ENCODE data around the gene CPZ. TPM values are rescaled to one million over a fixed set of nuclear protein-coding genes. Genes with fewer than 3 reads are reported as not detected.

Gene CPZ
- polyA plus RNA-seq, 1 donor (not counting 4 experiments of a cell fraction or from before 2014, with no cell fraction given), result not detected

DNA sequence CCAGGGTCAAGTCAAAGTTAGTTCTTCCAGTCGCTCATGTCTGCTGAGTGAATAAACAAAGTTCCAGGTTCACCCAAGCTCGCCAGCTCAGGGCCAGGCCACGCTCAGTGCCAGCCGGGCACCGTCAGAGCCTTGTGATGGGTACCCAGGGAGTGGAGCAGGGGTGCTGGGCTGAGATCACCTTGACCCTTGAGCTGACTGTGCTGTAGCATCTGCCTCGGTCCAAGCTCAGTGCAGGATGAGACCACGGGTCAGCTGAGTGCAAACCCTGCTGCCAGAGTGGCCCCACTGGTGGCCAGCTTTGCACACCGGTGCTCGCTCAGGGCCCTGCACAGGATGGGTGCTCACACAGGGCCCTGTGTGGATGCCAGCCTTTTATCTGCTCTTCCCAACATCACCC, 4.3 kb downstream of the CPZ start:
- Histone ChIP-seq H3K36me3 (ENCODE audit: control insufficient read depth in 2 of 2, extremely low read depth in 1 of 2, insufficient read depth in 2 of 2, low read length in 2 of 2) (no peaks in the 10 kb centered on the region), H3K9me1 (ENCODE audit: control insufficient read depth, extremely low read depth, insufficient read depth, low read length) (no peaks in the 10 kb centered on the region), H3K4me3 (ENCODE audit: control insufficient read depth in 2 of 3, extremely low read depth in 1 of 3, insufficient read depth in 2 of 3, low read depth in 1 of 3, low read length in 3 of 3) (no peak overlapping the region), H2AFZ (ENCODE audit: control insufficient read depth, low read length) (no peak overlapping the region), H3K4me1 (ENCODE audit: control insufficient read depth, extremely low read depth, insufficient read depth, low read length) (no peaks in the 10 kb centered on the region), H3K27ac (ENCODE audit: control insufficient read depth, insufficient read depth, low read length) (no peak overlapping the region), H3K27me3 (ENCODE audit: control insufficient read depth, extremely low read depth, insufficient read depth, low read length) (peaks cover 24% of the 10 kb centered on the region), H3K9ac (ENCODE audit: control insufficient read depth, extremely low read depth, insufficient read depth, low read length) (no peak overlapping the region), H3K79me2 (ENCODE audit: control insufficient read depth, insufficient read depth, low read length) (no peaks in the 10 kb centered on the region), H3K4me2 (ENCODE audit: control insufficient read depth, extremely low read depth, insufficient read depth, low read depth, low read length) (no peak overlapping the region), H3K9me3 (ENCODE audit: control insufficient read depth, low read depth, low read length) (no peaks in the 10 kb centered on the region), H4K20me1 (ENCODE audit: control insufficient read depth, extremely low read depth, insufficient read depth, low read length) (no peaks in the 10 kb centered on the region)
- DNase-seq (ENCODE audit: low read depth, low spot score) (no peak), FAIRE-seq (no peak)
- TF ChIP-seq EZH2 (IDR thresholded peaks at IDR 0.05; ENCODE audit: low read length), result no peak
- TF ChIP-seq, protein P1, sequence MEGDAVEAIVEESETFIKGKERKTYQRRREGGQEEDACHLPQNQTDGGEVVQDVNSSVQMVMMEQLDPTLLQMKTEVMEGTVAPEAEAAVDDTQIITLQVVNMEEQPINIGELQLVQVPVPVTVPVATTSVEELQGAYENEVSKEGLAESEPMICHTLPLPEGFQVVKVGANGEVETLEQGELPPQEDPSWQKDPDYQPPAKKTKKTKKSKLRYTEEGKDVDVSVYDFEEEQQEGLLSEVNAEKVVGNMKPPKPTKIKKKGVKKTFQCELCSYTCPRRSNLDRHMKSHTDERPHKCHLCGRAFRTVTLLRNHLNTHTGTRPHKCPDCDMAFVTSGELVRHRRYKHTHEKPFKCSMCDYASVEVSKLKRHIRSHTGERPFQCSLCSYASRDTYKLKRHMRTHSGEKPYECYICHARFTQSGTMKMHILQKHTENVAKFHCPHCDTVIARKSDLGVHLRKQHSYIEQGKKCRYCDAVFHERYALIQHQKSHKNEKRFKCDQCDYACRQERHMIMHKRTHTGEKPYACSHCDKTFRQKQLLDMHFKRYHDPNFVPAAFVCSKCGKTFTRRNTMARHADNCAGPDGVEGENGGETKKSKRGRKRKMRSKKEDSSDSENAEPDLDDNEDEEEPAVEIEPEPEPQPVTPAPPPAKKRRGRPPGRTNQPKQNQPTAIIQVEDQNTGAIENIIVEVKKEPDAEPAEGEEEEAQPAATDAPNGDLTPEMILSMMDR (optimal IDR thresholded peaks at IDR 0.05 in 1 of 3, IDR thresholded peaks at IDR 0.05 in 1 of 3, conservative IDR thresholded peaks at IDR 0.05 in 1 of 3; ENCODE audit: extremely low read depth in 1 of 3, insufficient read depth in 2 of 3, low read length in 3 of 3), result no peak
- dilution Hi-C loops (cut with MboI; ENCODE audit: extremely low pct_ligation_motif_present, low sequenced_read_pairs), result no loop called here

DNA sequence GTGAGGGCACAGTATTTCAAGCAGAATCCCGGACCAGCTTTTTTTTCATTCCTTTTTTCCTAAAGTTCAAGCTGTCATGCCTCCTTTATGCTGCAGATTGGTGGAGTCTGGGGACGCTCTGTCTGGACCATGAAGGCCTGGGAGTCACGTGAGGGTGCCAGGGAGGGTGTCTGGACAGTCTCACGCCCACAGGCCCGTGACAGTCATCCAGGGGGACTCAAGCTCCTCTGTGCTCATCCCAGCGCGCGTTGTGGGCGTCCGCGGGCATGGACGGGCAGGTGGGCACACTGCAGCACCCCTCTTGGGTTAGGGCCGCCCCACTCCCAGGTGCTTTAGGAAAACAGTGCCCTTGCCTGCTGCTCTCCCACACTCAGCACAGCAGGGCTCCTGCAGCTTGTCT, 4.8 kb downstream of the CPZ start:
- FAIRE-seq (no peak), DNase-seq (ENCODE audit: low read depth, low spot score) (no peak)
- H3K27ac ChIP-seq (ENCODE audit: control insufficient read depth, insufficient read depth, low read length), result no peak overlapping the region
- H3K79me2 ChIP-seq (ENCODE audit: control insufficient read depth, insufficient read depth, low read length), result no peaks in the 10 kb centered on the region
- no peak for TF ChIP-seq EZH2 (IDR thresholded peaks at IDR 0.05; ENCODE audit: low read length)
- TF ChIP-seq, protein P1 (optimal IDR thresholded peaks at IDR 0.05 in 1 of 3, IDR thresholded peaks at IDR 0.05 in 1 of 3, conservative IDR thresholded peaks at IDR 0.05 in 1 of 3; ENCODE audit: extremely low read depth in 1 of 3, insufficient read depth in 2 of 3, low read length in 3 of 3), result no peak
- no peaks in the 10 kb centered on the region for H3K9me1 ChIP-seq (ENCODE audit: control insufficient read depth, extremely low read depth, insufficient read depth, low read length)
- H3K4me1 ChIP-seq (ENCODE audit: control insufficient read depth, extremely low read depth, insufficient read depth, low read length), result no peaks in the 10 kb centered on the region
- no peak overlapping the region for H3K4me3 ChIP-seq (ENCODE audit: control insufficient read depth in 2 of 3, extremely low read depth in 1 of 3, insufficient read depth in 2 of 3, low read depth in 1 of 3, low read length in 3 of 3)
- no peaks in the 10 kb centered on the region for H3K36me3 ChIP-seq (ENCODE audit: control insufficient read depth in 2 of 2, extremely low read depth in 1 of 2, insufficient read depth in 2 of 2, low read length in 2 of 2)
- H3K9ac ChIP-seq (ENCODE audit: control insufficient read depth, extremely low read depth, insufficient read depth, low read length), result no peak overlapping the region
- H3K9me3 ChIP-seq (ENCODE audit: control insufficient read depth, low read depth, low read length), result no peaks in the 10 kb centered on the region
- no peak overlapping the region for H3K4me2 ChIP-seq (ENCODE audit: control insufficient read depth, extremely low read depth, insufficient read depth, low read depth, low read length)
- dilution Hi-C loops (cut with MboI; ENCODE audit: extremely low pct_ligation_motif_present, low sequenced_read_pairs), result no loop called here
- H4K20me1 ChIP-seq (ENCODE audit: control insufficient read depth, extremely low read depth, insufficient read depth, low read length), result no peaks in the 10 kb centered on the region
- peaks cover 19% of the 10 kb centered on the region for H3K27me3 ChIP-seq (ENCODE audit: control insufficient read depth, extremely low read depth, insufficient read depth, low read length)
- no peak overlapping the region for H2AFZ ChIP-seq (ENCODE audit: control insufficient read depth, low read length)
